ENCODE data around the gene SLC25A29. TPM values are rescaled to one million over a fixed set of nuclear protein-coding genes. Genes with fewer than 3 reads are reported as not detected.

The SLC25A29 gene
- polyA plus RNA-seq, 1 donor (not counting 4 experiments of a cell fraction or from before 2014, with no cell fraction given), result 16.3 TPM

DNA sequence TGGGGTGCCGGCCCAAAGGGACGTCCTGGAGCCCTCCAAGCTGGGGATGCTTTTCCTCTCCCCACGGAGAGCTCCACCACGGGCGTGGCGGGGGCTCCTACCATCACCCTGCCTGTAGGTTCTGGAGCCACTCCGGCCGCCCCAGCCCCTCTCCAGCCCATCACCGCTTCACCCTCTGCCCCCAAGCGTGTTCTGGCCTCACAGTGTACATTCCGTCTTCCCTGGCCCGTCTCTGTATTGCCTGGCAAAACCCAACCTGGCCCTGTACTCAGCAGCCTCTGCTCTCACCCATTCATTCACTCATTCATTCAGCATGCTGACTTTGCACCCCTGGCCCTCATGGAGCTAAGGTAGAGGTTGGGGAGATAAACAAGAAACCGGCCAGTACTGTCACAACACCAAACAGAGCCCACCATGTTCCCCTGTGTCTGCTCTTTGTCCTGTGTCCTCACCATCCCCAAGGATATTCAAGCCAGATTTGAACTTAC lies 20.3 kb downstream of the SLC25A29 start:
- H3K4me1 ChIP-seq (ENCODE audit: control insufficient read depth, extremely low read depth, insufficient read depth, low read length), result peaks cover 25% of the 10 kb centered on the region
- no peaks in the 10 kb centered on the region for H3K9me3 ChIP-seq (ENCODE audit: control insufficient read depth, low read depth, low read length)
- H3K9ac ChIP-seq (ENCODE audit: control insufficient read depth, extremely low read depth, insufficient read depth, low read length), result peak overlapping the region; percentile 89
- FAIRE-seq, result no peak
- H3K36me3 ChIP-seq (ENCODE audit: control insufficient read depth in 2 of 2, extremely low read depth in 1 of 2, insufficient read depth in 2 of 2, low read length in 2 of 2), result peaks cover 0 to 2% of the 10 kb centered on the region in 2 experiments
- TF ChIP-seq CTCF (optimal IDR thresholded peaks at IDR 0.05 in 1 of 3, IDR thresholded peaks at IDR 0.05 in 1 of 3, conservative IDR thresholded peaks at IDR 0.05 in 1 of 3; ENCODE audit: extremely low read depth in 1 of 3, insufficient read depth in 2 of 3, low read length in 3 of 3), result no peak
- no peak for TF ChIP-seq EZH2 (IDR thresholded peaks at IDR 0.05; ENCODE audit: low read length)
- H3K9me1 ChIP-seq (ENCODE audit: control insufficient read depth, extremely low read depth, insufficient read depth, low read length), result peaks cover 5% of the 10 kb centered on the region
- no peak for DNase-seq (ENCODE audit: low read depth, low spot score)
- no peak overlapping the region for H3K27ac ChIP-seq (ENCODE audit: control insufficient read depth, insufficient read depth, low read length)
- H3K27me3 ChIP-seq (ENCODE audit: control insufficient read depth, extremely low read depth, insufficient read depth, low read length), result no peaks in the 10 kb centered on the region
- peaks cover 8% of the 10 kb centered on the region for H4K20me1 ChIP-seq (ENCODE audit: control insufficient read depth, extremely low read depth, insufficient read depth, low read length)
- H3K79me2 ChIP-seq (ENCODE audit: control insufficient read depth, insufficient read depth, low read length), result peaks cover 3% of the 10 kb centered on the region
- H3K4me3 ChIP-seq (ENCODE audit: control insufficient read depth in 2 of 3, extremely low read depth in 1 of 3, insufficient read depth in 2 of 3, low read depth in 1 of 3, low read length in 3 of 3), result peak overlapping the region in 2 of 3 experiments; percentile 68 to 75
- no peak overlapping the region for H2AFZ ChIP-seq (ENCODE audit: control insufficient read depth, low read length)
- H3K4me2 ChIP-seq (ENCODE audit: control insufficient read depth, extremely low read depth, insufficient read depth, low read depth, low read length), result peak overlapping the region; percentile 77
- dilution Hi-C loops (cut with MboI; ENCODE audit: extremely low pct_ligation_motif_present, low sequenced_read_pairs), result no loop called here

DNA sequence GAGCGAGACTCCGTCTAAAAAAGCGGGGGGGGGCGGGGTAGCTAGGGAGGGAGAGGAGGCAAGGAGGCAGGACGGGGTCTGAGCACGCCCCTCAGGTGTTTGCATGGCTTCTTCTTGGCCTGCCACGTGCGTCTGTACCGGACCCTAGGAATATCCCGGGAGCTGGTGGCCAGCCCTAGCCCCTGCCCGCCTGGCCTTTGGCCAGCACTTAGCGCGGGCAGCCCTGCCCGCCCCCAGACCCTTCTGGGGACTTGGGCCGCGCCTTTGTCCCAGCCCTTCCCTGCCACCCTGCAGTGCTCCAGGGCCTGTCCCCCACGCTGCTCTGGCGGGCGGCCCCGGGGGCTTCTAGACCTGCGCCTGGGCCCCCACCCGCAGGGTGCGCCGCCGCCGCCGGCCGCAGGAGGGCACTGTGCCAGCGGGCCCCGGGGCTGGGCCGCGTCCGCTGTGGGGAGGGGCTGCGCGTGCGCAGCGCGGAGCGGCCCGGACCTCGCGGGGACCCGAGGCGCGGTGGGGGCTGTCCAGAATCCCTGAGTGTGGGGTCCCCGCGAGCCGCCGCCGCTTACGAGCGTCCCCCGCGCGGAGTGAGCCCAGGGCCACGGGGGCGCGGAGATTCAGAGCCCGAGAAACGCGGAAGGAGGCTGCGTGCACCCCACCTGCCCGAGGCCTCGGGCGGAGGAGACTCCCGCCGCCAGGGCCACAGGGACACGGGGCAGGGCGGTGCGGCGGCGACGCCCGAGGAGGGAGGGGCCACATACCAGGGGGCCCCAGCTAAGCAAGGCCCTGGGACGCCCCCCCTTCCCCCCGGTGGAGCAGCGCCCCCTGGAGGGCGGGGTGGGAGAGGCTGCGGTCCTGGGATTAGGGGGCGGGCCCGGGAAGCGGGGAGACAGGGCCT lies 21.0 kb downstream of the SLC25A29 start:
- Histone ChIP-seq H2AFZ (ENCODE audit: control insufficient read depth, low read length) (peak overlapping the region; percentile 73), H3K36me3 (ENCODE audit: control insufficient read depth in 2 of 2, extremely low read depth in 1 of 2, insufficient read depth in 2 of 2, low read length in 2 of 2) (peaks cover 0 to 2% of the 10 kb centered on the region in 2 experiments), H3K27ac (ENCODE audit: control insufficient read depth, insufficient read depth, low read length) (peak overlapping the region; percentile 68), H4K20me1 (ENCODE audit: control insufficient read depth, extremely low read depth, insufficient read depth, low read length) (peaks cover 8% of the 10 kb centered on the region), H3K79me2 (ENCODE audit: control insufficient read depth, insufficient read depth, low read length) (peaks cover 7% of the 10 kb centered on the region), H3K4me2 (ENCODE audit: control insufficient read depth, extremely low read depth, insufficient read depth, low read depth, low read length) (peak overlapping the region; percentile 77), H3K4me1 (ENCODE audit: control insufficient read depth, extremely low read depth, insufficient read depth, low read length) (peaks cover 30% of the 10 kb centered on the region), H3K9me3 (ENCODE audit: control insufficient read depth, low read depth, low read length) (no peaks in the 10 kb centered on the region), H3K27me3 (ENCODE audit: control insufficient read depth, extremely low read depth, insufficient read depth, low read length) (no peaks in the 10 kb centered on the region), H3K9me1 (ENCODE audit: control insufficient read depth, extremely low read depth, insufficient read depth, low read length) (peaks cover 6% of the 10 kb centered on the region), H3K9ac (ENCODE audit: control insufficient read depth, extremely low read depth, insufficient read depth, low read length) (peak overlapping the region; percentile 89), H3K4me3 (ENCODE audit: control insufficient read depth in 2 of 3, extremely low read depth in 1 of 3, insufficient read depth in 2 of 3, low read depth in 1 of 3, low read length in 3 of 3) (peak overlapping the region; percentile 68 to 75 (median 68))
- dilution Hi-C loops (cut with MboI; ENCODE audit: extremely low pct_ligation_motif_present, low sequenced_read_pairs), result no loop called here
- DNase-seq (ENCODE audit: low read depth, low spot score) (no peak), FAIRE-seq (no peak)
- TF ChIP-seq EZH2 (IDR thresholded peaks at IDR 0.05; ENCODE audit: low read length) (no peak), CTCF (optimal IDR thresholded peaks at IDR 0.05 in 1 of 3, IDR thresholded peaks at IDR 0.05 in 1 of 3, conservative IDR thresholded peaks at IDR 0.05 in 1 of 3; ENCODE audit: extremely low read depth in 1 of 3, insufficient read depth in 2 of 3, low read length in 3 of 3) (peak; percentile 50 to 91 (median 78))
